HG03558 (cell line): Measurements from ENCODE around the gene BRAT1.

Experiments used
- ATAC-seq: cut with Tn5 transposase; IDR thresholded peaks from one replicate; pipeline ENCODE4 v1.9.1; 2021; ENCODE audit warnings: moderate number of reproducible peaks; ENCODE audit not compliant: unreplicated experiment; ENCODE audit errors: extremely low read depth

The BRAT1 gene

GRCh38 chr7:2503056-2503941, 52.0 kb downstream of the BRAT1 start:
- no peak for ATAC-seq

GRCh38 chr7:2502647-2502966, 52.7 kb downstream of the BRAT1 start:
- ATAC-seq: no peak

DNA sequence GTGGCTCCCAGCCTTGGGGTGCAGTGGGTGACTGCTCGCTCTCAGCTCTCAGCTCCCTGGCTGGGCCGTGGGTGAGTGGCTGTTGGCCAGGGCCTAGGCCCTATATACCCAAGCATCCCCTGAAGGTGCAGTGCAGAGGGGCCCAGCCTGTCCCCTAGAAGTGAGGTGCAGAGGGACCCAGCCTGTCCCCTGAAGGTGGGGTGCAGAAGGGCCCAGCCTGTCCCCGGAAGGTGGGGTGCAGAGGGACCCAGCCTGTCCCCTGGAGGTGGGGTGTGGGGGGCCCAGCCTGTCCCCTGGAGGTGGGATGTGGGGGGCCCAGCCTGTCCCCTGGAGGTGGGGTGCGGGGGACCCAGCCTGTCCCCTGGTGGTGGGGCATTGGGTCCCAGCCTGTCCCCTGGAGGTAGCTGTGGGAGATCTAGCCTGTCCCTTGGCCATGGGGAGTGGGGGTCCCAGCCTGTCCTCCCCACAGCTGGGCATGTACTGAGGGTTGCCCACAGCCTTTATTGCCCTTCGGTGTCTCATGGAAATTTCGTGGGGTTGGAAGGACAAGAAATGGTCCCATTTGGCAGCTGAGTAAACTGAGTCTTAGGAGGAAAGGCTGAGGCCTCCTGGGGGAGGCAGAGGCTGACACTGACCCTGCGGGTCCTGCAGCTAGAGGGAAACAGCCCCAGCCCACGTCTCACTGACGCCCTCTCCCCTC, 53.2 kb downstream of the BRAT1 start:
- ATAC-seq: no peak

GRCh38 chr7:2500701-2501100, 54.6 kb downstream of the BRAT1 start:
- no peak for ATAC-seq

- no peak for ATAC-seq
Measured at GRCh38 chr7:2499719-2500430, 55.4 kb downstream of the BRAT1 start.

DNA sequence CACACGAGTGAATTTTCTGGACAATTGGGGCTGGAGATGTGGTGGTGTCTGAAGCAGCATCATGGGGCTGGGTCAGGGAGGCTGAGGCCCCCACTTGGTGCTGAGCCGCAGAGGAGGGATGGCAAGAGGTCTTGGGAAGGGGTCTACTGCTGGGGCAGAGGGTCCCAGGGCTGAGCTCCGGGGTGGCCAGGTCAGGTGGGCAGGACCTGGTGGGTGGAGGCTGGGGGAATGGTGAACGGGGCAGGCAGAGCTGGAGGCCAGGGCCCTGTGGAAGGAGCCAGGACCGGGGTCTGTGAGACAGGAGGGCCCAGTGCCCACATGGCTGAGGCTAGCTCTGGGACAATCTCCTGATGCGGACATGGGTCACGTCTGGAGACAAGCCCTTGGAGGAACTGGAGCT, 56.1 kb downstream of the BRAT1 start:
- ATAC-seq: no peak

GRCh38 chr7:2498708-2499107, 56.6 kb downstream of the BRAT1 start:
- ATAC-seq: no peak

GRCh38 chr7:2497500-2498336, 57.6 kb downstream of the BRAT1 start:
- ATAC-seq: no peak

- no peak for ATAC-seq
Measured at GRCh38 chr7:2497065-2497464, 58.3 kb downstream of the BRAT1 start.

DNA sequence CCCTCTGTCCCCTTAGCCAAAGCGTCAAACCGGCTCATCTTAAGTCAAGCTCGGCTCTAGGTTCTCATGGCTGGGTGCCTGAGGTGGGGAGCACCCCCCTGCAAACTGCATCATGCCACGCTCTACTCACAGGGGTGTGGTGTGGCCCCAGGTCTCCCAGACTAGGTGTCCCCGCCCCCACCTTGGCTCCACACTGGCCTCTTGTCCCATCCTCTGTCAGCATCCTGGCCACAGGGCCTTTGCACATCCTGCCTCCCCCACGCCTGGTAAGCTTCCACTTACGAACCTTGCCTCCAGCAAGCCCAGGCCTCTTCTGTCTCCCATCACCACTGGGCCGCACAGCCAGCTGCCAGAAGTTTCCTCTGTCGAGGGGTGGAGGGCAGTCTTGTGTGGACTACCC, 58.9 kb downstream of the BRAT1 start:
- ATAC-seq: no peak

GRCh38 chr7:2495418-2496299, 59.7 kb downstream of the BRAT1 start:
- no peak for ATAC-seq

DNA sequence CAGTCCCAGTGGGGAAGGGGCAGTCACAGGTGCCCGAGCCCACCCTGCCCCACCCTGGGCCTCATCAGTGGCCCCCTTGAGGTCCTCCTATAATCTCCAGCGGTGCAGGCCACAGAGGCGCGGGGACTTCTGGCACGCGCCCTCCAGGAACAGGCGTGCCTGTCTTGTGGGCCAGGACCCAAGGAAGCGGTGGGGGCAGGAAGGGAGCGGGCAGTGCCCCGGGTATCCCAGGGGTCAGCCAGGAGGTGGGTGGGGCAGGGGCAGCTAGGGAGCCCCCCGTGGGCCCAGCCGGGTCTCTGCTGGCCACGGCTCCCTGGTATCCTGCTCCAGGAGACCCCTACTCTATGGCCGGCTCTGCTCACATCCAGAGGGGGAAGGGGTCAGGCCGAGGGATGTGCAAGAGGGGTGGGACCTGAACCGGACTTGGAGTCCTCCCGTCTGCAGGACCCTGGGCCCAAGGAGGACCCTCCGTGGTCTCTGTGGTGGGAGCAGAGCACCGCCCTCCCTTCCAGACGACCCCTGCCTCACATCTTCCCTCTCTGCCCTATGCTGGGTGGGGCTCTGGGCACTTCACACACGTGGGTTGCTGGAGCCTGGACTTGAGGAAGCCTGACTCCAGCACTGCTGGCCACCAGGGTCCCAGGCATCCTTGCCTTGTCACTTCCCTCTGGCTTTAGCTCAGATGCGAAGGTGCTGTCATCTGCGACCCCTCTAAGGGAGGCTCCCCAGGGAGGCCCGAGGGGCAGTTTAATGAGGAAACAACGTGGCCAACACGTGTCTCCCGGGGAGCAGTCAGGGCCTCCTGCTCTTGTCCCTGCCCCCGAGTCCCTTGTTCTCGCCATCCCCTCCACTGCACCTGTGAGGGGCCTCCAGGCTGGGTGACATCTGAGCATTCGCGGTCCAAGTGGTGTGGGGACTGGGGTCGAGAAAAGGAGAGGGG, 60.9 kb downstream of the BRAT1 start:
- ATAC-seq: no peak

GRCh38 chr7:2493205-2494164, 61.8 kb downstream of the BRAT1 start:
- ATAC-seq: no peak

DNA sequence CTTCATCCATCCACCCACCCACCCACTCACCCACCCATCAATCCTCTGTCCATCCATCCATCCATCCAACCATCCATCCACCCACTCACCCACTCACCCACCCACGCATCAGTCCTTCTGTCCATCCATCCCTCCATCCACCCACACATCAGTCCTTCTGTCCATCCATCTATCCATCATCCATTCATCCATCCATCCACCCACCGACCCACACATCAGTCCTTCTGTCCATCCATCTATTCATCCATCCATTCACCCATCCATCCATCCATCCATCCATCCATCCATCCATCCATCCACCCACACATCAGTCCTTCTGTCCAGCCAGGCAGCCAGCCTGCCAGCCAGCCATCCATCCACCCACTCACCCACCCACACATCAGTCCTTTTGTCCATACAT, 63.3 kb downstream of the BRAT1 start:
- ATAC-seq: no peak

- no peak for ATAC-seq
Measured at GRCh38 chr7:2490181-2490651, 65.1 kb downstream of the BRAT1 start.

GRCh38 chr7:2488681-2489080, 66.6 kb downstream of the BRAT1 start:
- no peak for ATAC-seq

DNA sequence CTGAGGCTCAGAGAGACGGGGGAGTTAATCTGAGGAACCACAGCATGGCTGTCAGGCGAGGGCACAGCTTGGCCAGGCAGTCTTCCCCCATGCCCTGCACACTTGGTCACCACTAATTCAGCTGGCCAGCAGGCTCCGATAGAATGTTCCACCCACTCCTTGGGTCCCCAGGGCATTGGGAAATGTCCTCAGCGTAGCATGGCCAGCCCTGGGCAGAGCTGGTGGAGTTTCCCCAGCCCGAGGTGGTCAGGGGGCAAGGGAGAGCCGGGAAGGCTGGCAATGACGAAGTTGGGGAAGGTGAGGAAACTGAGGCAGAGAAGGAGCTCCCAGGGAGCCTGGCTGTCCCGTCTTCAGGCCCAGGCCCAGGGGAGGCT, 67.1 kb downstream of the BRAT1 start:
- ATAC-seq: no peak
